ENCODE results near the gene THSD4.

GRCh38 chr15:71526060-71526820 lies 411.0 kb downstream of the THSD4 start:
- TF ChIP-seq SUZ12 (IDR thresholded peaks at IDR 0.05; ENCODE audit: extremely low read depth, insufficient read depth, insufficient read length) (no peak), ZNF274 (IDR thresholded peaks at IDR 0.05; ENCODE audit: low read depth, low read length) (no peak)

Data from NT2/D1 (cell line).